WTC11 (cell line): Measurements from ENCODE around the gene RBFOX2.

Source experiments
- ESRRA ChIP-seq: sonication (generic); formaldehyde crosslinking; IDR thresholded peaks from 2 replicates; pipeline ENCODE4 v1.8.1; 2022; ENCODE audit warnings: mild to moderate bottlenecking, missing genetic modification reagents, borderline replicate concordance
- NFE2L1 ChIP-seq: sonication (generic); formaldehyde crosslinking; IDR thresholded peaks from 2 replicates; pipeline ENCODE4 v1.8.1; 2023; ENCODE audit warnings: missing genetic modification reagents
- ZBTB21 ChIP-seq: sonication (generic); formaldehyde crosslinking; IDR thresholded peaks from 2 replicates; pipeline ENCODE4 v1.8.1; 2023; ENCODE audit warnings: mild to moderate bottlenecking, missing genetic modification reagents, borderline replicate concordance
- ZNF121 ChIP-seq: sonication (generic); formaldehyde crosslinking; IDR thresholded peaks from 2 replicates; pipeline ENCODE4 v1.8.0; 2023; ENCODE audit warnings: missing genetic modification reagents
- TF ChIP-seq, protein P1 (sequence below): sonication (generic); formaldehyde crosslinking; IDR thresholded peaks from 2 replicates; pipeline ENCODE4 v1.8.1; 2022; ENCODE audit warnings: mild to moderate bottlenecking, moderate library complexity, missing genetic modification reagents
- TF ChIP-seq, protein P2 (sequence below): fragments of 250-450 bp; sonication (Bioruptor Pico); IDR thresholded peaks from 2 replicates; pipeline ENCODE4 v1.9.0; 2021; ENCODE audit warnings: moderate library complexity, mild to moderate bottlenecking, inconsistent platforms, borderline replicate concordance
- TF ChIP-seq, protein P3 (sequence below): fragments of 200-600 bp; IDR thresholded peaks from 2 replicates; pipeline ENCODE4 v1.8.0; 2022; ENCODE audit warnings: antibody characterized with exemption

DNA sequence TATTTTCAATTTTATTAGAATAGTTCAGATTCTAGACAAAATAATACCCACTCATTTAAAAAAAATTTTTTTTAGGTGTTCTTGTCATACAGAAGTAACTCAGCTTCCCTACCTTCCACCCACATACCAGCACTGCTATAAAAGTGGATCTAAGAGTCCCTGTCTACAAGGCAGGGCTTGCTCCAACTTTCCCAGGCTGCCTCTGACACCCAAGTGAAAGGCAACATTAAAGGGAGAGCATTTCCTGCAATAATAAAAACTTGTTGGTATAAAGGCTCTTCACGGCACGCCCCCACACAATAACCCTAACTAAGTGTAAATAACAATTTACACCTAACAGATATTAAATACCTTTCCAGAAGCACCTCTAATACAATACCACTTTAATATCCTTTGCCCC is 183.7 kb downstream of the RBFOX2 start:
- TF ChIP-seq, protein P1, sequence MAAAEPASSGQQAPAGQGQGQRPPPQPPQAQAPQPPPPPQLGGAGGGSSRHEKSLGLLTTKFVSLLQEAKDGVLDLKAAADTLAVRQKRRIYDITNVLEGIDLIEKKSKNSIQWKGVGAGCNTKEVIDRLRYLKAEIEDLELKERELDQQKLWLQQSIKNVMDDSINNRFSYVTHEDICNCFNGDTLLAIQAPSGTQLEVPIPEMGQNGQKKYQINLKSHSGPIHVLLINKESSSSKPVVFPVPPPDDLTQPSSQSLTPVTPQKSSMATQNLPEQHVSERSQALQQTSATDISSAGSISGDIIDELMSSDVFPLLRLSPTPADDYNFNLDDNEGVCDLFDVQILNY (CRISPR knock-in tag), result no peak
- TF ChIP-seq ESRRA (CRISPR knock-in tag), result no peak
- TF ChIP-seq, protein P2, sequence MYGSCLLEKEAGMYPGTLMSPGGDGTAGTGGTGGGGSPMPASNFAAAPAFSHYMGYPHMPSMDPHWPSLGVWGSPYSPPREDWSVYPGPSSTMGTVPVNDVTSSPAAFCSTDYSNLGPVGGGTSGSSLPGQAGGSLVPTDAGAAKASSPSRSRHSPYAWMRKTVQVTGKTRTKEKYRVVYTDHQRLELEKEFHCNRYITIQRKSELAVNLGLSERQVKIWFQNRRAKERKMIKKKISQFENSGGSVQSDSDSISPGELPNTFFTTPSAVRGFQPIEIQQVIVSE (CRISPR knock-in tag), result no peak
- no peak for TF ChIP-seq ZBTB21 (CRISPR knock-in tag)
- no peak for TF ChIP-seq NFE2L1 (CRISPR knock-in tag)
- TF ChIP-seq, protein P3, sequence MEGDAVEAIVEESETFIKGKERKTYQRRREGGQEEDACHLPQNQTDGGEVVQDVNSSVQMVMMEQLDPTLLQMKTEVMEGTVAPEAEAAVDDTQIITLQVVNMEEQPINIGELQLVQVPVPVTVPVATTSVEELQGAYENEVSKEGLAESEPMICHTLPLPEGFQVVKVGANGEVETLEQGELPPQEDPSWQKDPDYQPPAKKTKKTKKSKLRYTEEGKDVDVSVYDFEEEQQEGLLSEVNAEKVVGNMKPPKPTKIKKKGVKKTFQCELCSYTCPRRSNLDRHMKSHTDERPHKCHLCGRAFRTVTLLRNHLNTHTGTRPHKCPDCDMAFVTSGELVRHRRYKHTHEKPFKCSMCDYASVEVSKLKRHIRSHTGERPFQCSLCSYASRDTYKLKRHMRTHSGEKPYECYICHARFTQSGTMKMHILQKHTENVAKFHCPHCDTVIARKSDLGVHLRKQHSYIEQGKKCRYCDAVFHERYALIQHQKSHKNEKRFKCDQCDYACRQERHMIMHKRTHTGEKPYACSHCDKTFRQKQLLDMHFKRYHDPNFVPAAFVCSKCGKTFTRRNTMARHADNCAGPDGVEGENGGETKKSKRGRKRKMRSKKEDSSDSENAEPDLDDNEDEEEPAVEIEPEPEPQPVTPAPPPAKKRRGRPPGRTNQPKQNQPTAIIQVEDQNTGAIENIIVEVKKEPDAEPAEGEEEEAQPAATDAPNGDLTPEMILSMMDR, result no peak
- no peak for TF ChIP-seq ZNF121 (CRISPR knock-in tag)
